B cell (primary cell): ENCODE results near the gene RAB3C. TPM values are rescaled to one million over a fixed set of nuclear protein-coding genes. Genes with fewer than 3 reads are reported as not detected.

Source experiments
- ATAC-seq: fragments of 200-7000 bp; cut with Tn5 transposase; one replicate; pipeline ENCODE4 v1.10.0; 2021; ENCODE audit warnings: low read depth, mild to moderate bottlenecking, moderate number of reproducible peaks, moderate library complexity
- CTCF ChIA-PET: fragments of 350-600 bp; sonication (Branson Sonifier 250); formaldehyde crosslinking; loops from one replicate; lab custom pipeline; 2021; ENCODE audit warnings: antibody characterized with exemption, inconsistent platforms; lab: Charles Lee
- POLR2A ChIA-PET: fragments of 350-600 bp; sonication (Branson Sonifier 250); formaldehyde crosslinking; loops from one replicate; lab custom pipeline; 2021; ENCODE audit warnings: antibody characterized with exemption; lab: Charles Lee
- DNase-seq: peaks from one replicate; pipeline ENCODE4 v3.0.0; 2013
- H2AFZ ChIP-seq: 2 replicates; pipeline ENCODE4 v1.6.1; 2012; ENCODE audit warnings: mild to moderate bottlenecking, low read depth, low read length; ENCODE audit not compliant: insufficient read depth, poor library complexity, severe bottlenecking
- H3K27ac ChIP-seq, 2 donors: 1 replicate in 1 of 2; 2 replicates in 1 of 2; pipeline ENCODE4 v1.5.1; 2012 to 2013; ENCODE audit warnings: low read length in 2 of 2, mild to moderate bottlenecking in 2 of 2, moderate library complexity in 1 of 2
- H3K27me3 ChIP-seq, 4 experiments: fragments of 200-600 bp in 1 of 4; sonication (generic) in 1 of 4; replicated peaks in 1 of 4; 1 replicate in 2 of 4; 2 replicates in 2 of 4; pipeline versions ENCODE4 v1.6.1 to v1.7.0; 2013 to 2016; ENCODE audit warnings: low read length in 3 of 4, mild to moderate bottlenecking in 2 of 4, mixed read lengths in 1 of 4, moderate library complexity in 1 of 4; ENCODE audit not compliant: insufficient read depth in 4 of 4, control insufficient read depth in 3 of 4; ENCODE audit errors: control extremely low read depth in 1 of 4
- H3K36me3 ChIP-seq, 2 experiments: replicated peaks in 1 of 2; 1 replicate in 1 of 2; 2 replicates in 1 of 2; pipeline versions ENCODE4 v1.6.1 to v1.7.1; 2013; ENCODE audit warnings: low read length in 1 of 2; ENCODE audit not compliant: insufficient read depth in 2 of 2, control insufficient read depth in 1 of 2; ENCODE audit errors: control extremely low read depth in 1 of 2, extremely low read depth in 1 of 2
- H3K4me1 ChIP-seq, 2 donors: fragments of 200-600 bp in 1 of 2; sonication (generic) in 1 of 2; 1 replicate in 1 of 2; 2 replicates in 1 of 2; pipeline versions ENCODE4 v1.5.1 to v1.6.1; 2013 to 2017; ENCODE audit warnings: low read length in 2 of 2; ENCODE audit not compliant: control insufficient read depth in 2 of 2, insufficient read depth in 2 of 2
- H3K4me2 ChIP-seq: replicated peaks from 2 replicates; pipeline ENCODE3; 2012; ENCODE audit warnings: mild to moderate bottlenecking, low read depth, low read length; ENCODE audit not compliant: poor library complexity, severe bottlenecking
- H3K4me3 ChIP-seq, 5 experiments: fragments of 200-600 bp in 1 of 5; sonication (generic) in 1 of 5; 1 replicate in 3 of 5; 2 replicates in 2 of 5; pipeline versions ENCODE4 v1.5.1 to v1.7.0; 2011 to 2016; ENCODE audit warnings: low read length in 4 of 5, mild to moderate bottlenecking in 4 of 5, low read depth in 2 of 5, control low read depth in 1 of 5, moderate library complexity in 1 of 5; ENCODE audit not compliant: insufficient read depth in 1 of 5; ENCODE audit errors: control extremely low read depth in 1 of 5, extremely low read depth in 1 of 5
- H3K79me2 ChIP-seq: fragments of 200-600 bp; sonication (generic); one replicate; pipeline ENCODE4 v1.6.0; 2016; ENCODE audit warnings: low read length; ENCODE audit not compliant: control insufficient read depth, insufficient read depth
- H3K9ac ChIP-seq: fragments of 200-600 bp; sonication (generic); 2 replicates; pipeline ENCODE4 v1.6.1; 2017; ENCODE audit warnings: mild to moderate bottlenecking, low read length, moderate library complexity
- H3K9me3 ChIP-seq, 3 donors: one replicate each; pipeline versions ENCODE4 v1.6.1 to v1.7.1; 2013; ENCODE audit warnings: low read length in 2 of 3; ENCODE audit not compliant: control insufficient read depth in 2 of 3, insufficient read depth in 1 of 3; ENCODE audit errors: control extremely low read depth in 1 of 3
- H4K20me1 ChIP-seq: 2 replicates; pipeline ENCODE4 v1.6.0; 2012; ENCODE audit warnings: mild to moderate bottlenecking, low read length; ENCODE audit not compliant: insufficient read depth, control insufficient read depth, poor library complexity, severe bottlenecking
- H3K27ac Mint-ChIP-seq: one replicate; pipeline ENCODE4 v1.8.0; 2021; ENCODE audit warnings: mixed read lengths
- H3K27me3 Mint-ChIP-seq: one replicate; pipeline ENCODE4 v1.8.0; 2021; ENCODE audit warnings: mixed read lengths
- H3K4me1 Mint-ChIP-seq: one replicate; pipeline ENCODE4 v1.8.0; 2021; ENCODE audit warnings: mixed read lengths
- H3K4me3 Mint-ChIP-seq: one replicate; pipeline ENCODE4 v1.8.0; 2021; ENCODE audit warnings: mixed read lengths
- H3K9me3 Mint-ChIP-seq: one replicate; pipeline ENCODE4 v1.8.0; 2022; ENCODE audit warnings: mixed read lengths; ENCODE audit not compliant: insufficient read depth
- CTCF ChIP-seq: fragments of 200-600 bp; IDR thresholded peaks from one replicate; pipeline ENCODE4 v1.8.0; 2022; ENCODE audit warnings: antibody characterized with exemption, mild to moderate bottlenecking
- EZH2 ChIP-seq: IDR thresholded peaks from 2 replicates; pipeline ENCODE4 v1.6.1; 2012; ENCODE audit warnings: borderline replicate concordance, low read depth, mild to moderate bottlenecking, moderate library complexity, low read length; ENCODE audit not compliant: insufficient read depth, poor library complexity, severe bottlenecking
- WGBS: methylation state at CpG from one replicate; pipeline ENCODE4 v1.1.5; 2013; ENCODE audit warnings: missing lambda C conversion rate; ENCODE audit not compliant: insufficient coverage; 5-methylcytosine and 5-hydroxymethylcytosine counted together
- intact Hi-C: fragments of 100-400 bp; cut with micrococcal nuclease; formaldehyde crosslinking; loops from one replicate; pipeline ENCODE4 v1.10.0; 2022
- polyA plus RNA-seq: library from polyadenylated mRNA; depleted of rRNA; stranded (reverse); fragments of >200 nt; gene quantifications from 2 replicates; pipeline ENCODE4 v1.2.3, GENCODE V29; 2012
- total RNA-seq, 2 donors: library from RNA; stranded (reverse); fragments of 120-200 nt in 1 of 2; gene quantifications; 1 replicate in 1 of 2; 2 replicates in 1 of 2; pipeline versions ENCODE4 v1.2.3 to v1.2.4, GENCODE V29; 2013 to 2022

RAB3C gene
- total and polyA plus RNA-seq, 2 donors (not counting 1 experiment from before 2014, with no cell fraction given): 0.20 to 0.58 TPM

GRCh38 chr5:58828258-58828657 lies 245.4 kb downstream of the RAB3C start:
- Histone ChIP-seq H3K4me2 (no peak overlapping the region), H3K9me3 (no peaks in the 10 kb centered on the region), H3K4me1 (no peaks in the 10 kb centered on the region), H3K36me3 (no peaks in the 10 kb centered on the region), H3K27me3 (no peaks in the 10 kb centered on the region), H3K79me2 (no peaks in the 10 kb centered on the region), H3K4me3 (no peak overlapping the region), H2AFZ (no peak overlapping the region), H4K20me1 (no peaks in the 10 kb centered on the region), H3K9ac (no peak overlapping the region), H3K27ac (no peak overlapping the region)
- H3K4me3 Mint-ChIP-seq: no peak overlapping the region
- WGBS: 100% methylated on average over 2 of the region's 4 CpGs
- DNase-seq: no peak
- ATAC-seq: no peak
- H3K4me1 Mint-ChIP-seq: no peaks in the 10 kb centered on the region
- CTCF ChIA-PET: no interaction called here
- H3K9me3 Mint-ChIP-seq: no peaks in the 10 kb centered on the region
- H3K27me3 Mint-ChIP-seq: peaks cover 10% of the 10 kb centered on the region
- TF ChIP-seq CTCF: no peak
- TF ChIP-seq EZH2: no peak
- no peak overlapping the region for H3K27ac Mint-ChIP-seq
- intact Hi-C loops: no loop called here
- POLR2A ChIA-PET: no interaction called here

GRCh38 chr5:58834242-58835225 lies 251.7 kb downstream of the RAB3C start:
- Histone ChIP-seq H3K36me3 (no peaks in the 10 kb centered on the region), H3K4me3 (no peak overlapping the region), H3K27me3 (no peaks in the 10 kb centered on the region), H3K4me2 (no peak overlapping the region), H2AFZ (no peak overlapping the region), H4K20me1 (no peaks in the 10 kb centered on the region), H3K9ac (no peak overlapping the region), H3K79me2 (no peaks in the 10 kb centered on the region), H3K27ac (no peak overlapping the region), H3K4me1 (no peaks in the 10 kb centered on the region), H3K9me3 (peaks cover 0 to 4% (median 3%) of the 10 kb centered on the region in 3 donors)
- intact Hi-C loops: no loop called here
- ChIA-PET CTCF (interaction anchor here (1.1 to 3.6 kb wide), 2 partner anchors 10 to 15 kb away, joined by 3 to 16 read pairs; no protein-coding TSS in a partner anchor), POLR2A (no interaction called here)
- Mint-ChIP-seq H3K4me3 (no peak overlapping the region), H3K4me1 (no peaks in the 10 kb centered on the region), H3K9me3 (peaks cover 2% of the 10 kb centered on the region), H3K27me3 (peaks cover 6% of the 10 kb centered on the region), H3K27ac (no peak overlapping the region)
- no peak for ATAC-seq
- DNase-seq: no peak
- TF ChIP-seq CTCF (no peak), EZH2 (no peak)
